Ovary (tissue), 9 donors: Measurements from ENCODE around the gene CTSH. TPM values are rescaled to one million over a fixed set of nuclear protein-coding genes. Genes with fewer than 3 reads are reported as not detected.

Experiments
- DNase-seq, 5 donors: peaks; one replicate each; pipeline ENCODE4 v3.0.0-alpha.2; 2019 to 2020
- H3K27ac ChIP-seq, 2 donors: fragments of 200-600 bp; one replicate each; pipeline versions ENCODE4 v1.5.1 to v1.8.0; 2019 to 2022
- H3K27me3 ChIP-seq: fragments of 200-600 bp; one replicate; pipeline ENCODE4 v1.8.0; 2022
- H3K36me3 ChIP-seq: fragments of 200-600 bp; sonication (generic); one replicate; pipeline ENCODE4 v1.5.1; 2019
- H3K4me1 ChIP-seq: one replicate; pipeline ENCODE4 v1.8.1; 2013; ENCODE audit warnings: mild to moderate bottlenecking, moderate library complexity; ENCODE audit not compliant: insufficient read depth
- H3K4me3 ChIP-seq: fragments of 200-600 bp; sonication (generic); one replicate; pipeline ENCODE4 v1.5.1; 2017
- H3K9me3 ChIP-seq, 2 donors: fragments of 200-600 bp in 1 of 2; sonication (generic) in 1 of 2; one replicate each; pipeline versions ENCODE4 v1.5.1 to v1.8.1; 2013 to 2019; ENCODE audit warnings: mild to moderate bottlenecking in 1 of 2, moderate library complexity in 1 of 2
- EP300 ChIP-seq: sonication (generic); formaldehyde crosslinking; IDR thresholded peaks from one replicate; pipeline ENCODE4 v1.6.1; 2017; ENCODE audit warnings: antibody characterized with exemption
- POLR2A ChIP-seq: fragments of 450-650 bp; IDR thresholded peaks from one replicate; pipeline ENCODE4 v1.6.1; 2017; ENCODE audit warnings: antibody characterized with exemption, mild to moderate bottlenecking, moderate library complexity
- WGBS, 3 donors: extraction: QIAGEN DNeasy Blood & Tissue Kit in 1 of 3; methylation state at CpG; one replicate each; pipeline versions ENCODE4 v1.1.5 to v1.1.7; 2013 to 2017; 5-methylcytosine and 5-hydroxymethylcytosine counted together
- intact Hi-C, 4 donors: fragments of 100-400 bp; cut with DNase I; formaldehyde crosslinking; loops; one replicate each; pipeline versions ENCODE4 v1.11.0 to v1.15.1; 2022 to 2023
- polyA plus RNA-seq, 2 donors: library from polyadenylated mRNA; stranded (reverse); fragments of 200-250 nt in 1 of 2; fragments of 350-450 nt in 1 of 2; fragmentation: Illumina TruSeq in 1 of 2; extraction: RNeasy Lipid Tissue Mini Kit (QIAGEN cat#74804) in 1 of 2; gene quantifications; one replicate each; pipeline ENCODE4 v1.2.3, GENCODE V29; 2013 to 2014
- total RNA-seq, 7 donors: library from RNA; depleted of rRNA in 2 of 7; stranded (reverse); fragments of >200 nt in 2 of 7; fragmentation: NEBNext Ultra II Directional in 3 of 7; extraction: Animal tissue kit (Norgen Biotek cat#: 25700) in 3 of 7; gene quantifications; one replicate each; pipeline versions ENCODE4 v1.1.0 to v1.2.4, GENCODE V29; 2016 to 2023
- TF ChIP-seq, protein P1 (sequence below), 3 donors: fragments of 450-650 bp in 2 of 3; fragments of 200-600 bp in 1 of 3; IDR thresholded peaks; one replicate each; pipeline versions ENCODE4 v1.5.1 to v1.8.0; 2016 to 2022; ENCODE audit warnings: antibody characterized with exemption in 3 of 3, mild to moderate bottlenecking in 1 of 3
- donor health status: DM: no; HTN: no; CAD: no; lungs with moderate emphysema.
- donor health status: DM: no; HTN: no; CAD: no.
- donor health status: Bipolar disorder and iron deficiency.
- donor health status: DM: yes; HTN: yes; CAD: no.
- donor health status: DM: no; HTN: no; CAD: no.
- donor health status: DM: yes; HTN: yes; CAD: no.

CTSH gene
- total and polyA plus RNA-seq, 9 donors: 84.3 to 197 (median 140) TPM

DNA sequence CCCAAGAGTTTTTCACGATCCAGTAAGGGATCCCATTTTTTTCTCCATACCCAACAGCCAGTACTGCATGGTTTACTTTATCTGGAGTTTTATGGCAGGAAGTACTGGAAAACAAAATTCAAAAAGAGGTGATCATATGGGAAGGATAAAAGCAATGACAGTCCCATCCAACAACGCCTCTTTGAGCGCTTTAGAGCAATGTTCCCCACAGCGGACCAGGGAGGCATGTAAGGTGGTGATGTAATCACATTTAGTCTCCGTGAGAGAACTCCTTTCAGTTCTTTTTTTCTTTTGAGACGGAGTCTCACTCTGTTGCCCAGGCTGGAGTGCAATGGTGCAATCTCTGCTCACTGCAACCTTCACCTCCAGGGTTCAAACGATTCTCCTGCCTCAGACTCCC, 21.8 kb downstream of the CTSH start:
- H3K4me3 ChIP-seq: no peak overlapping the region
- H3K36me3 ChIP-seq: no peaks in the 10 kb centered on the region
- H3K27ac ChIP-seq: no peak overlapping the region
- TF ChIP-seq EP300 (no peak), POLR2A (no peak)
- TF ChIP-seq, protein P1, sequence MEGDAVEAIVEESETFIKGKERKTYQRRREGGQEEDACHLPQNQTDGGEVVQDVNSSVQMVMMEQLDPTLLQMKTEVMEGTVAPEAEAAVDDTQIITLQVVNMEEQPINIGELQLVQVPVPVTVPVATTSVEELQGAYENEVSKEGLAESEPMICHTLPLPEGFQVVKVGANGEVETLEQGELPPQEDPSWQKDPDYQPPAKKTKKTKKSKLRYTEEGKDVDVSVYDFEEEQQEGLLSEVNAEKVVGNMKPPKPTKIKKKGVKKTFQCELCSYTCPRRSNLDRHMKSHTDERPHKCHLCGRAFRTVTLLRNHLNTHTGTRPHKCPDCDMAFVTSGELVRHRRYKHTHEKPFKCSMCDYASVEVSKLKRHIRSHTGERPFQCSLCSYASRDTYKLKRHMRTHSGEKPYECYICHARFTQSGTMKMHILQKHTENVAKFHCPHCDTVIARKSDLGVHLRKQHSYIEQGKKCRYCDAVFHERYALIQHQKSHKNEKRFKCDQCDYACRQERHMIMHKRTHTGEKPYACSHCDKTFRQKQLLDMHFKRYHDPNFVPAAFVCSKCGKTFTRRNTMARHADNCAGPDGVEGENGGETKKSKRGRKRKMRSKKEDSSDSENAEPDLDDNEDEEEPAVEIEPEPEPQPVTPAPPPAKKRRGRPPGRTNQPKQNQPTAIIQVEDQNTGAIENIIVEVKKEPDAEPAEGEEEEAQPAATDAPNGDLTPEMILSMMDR (IDR thresholded peaks at IDR 0.05): no peak
- no peaks in the 10 kb centered on the region for H3K9me3 ChIP-seq
- no peaks in the 10 kb centered on the region for H3K4me1 ChIP-seq
- DNase-seq: no peak
- 81 to 87% (median 82%) methylated on average over 7 of the region's 7 CpGs for WGBS, 3 donors
- intact Hi-C loops: no loop called here
- H3K27me3 ChIP-seq: no peaks in the 10 kb centered on the region

DNA sequence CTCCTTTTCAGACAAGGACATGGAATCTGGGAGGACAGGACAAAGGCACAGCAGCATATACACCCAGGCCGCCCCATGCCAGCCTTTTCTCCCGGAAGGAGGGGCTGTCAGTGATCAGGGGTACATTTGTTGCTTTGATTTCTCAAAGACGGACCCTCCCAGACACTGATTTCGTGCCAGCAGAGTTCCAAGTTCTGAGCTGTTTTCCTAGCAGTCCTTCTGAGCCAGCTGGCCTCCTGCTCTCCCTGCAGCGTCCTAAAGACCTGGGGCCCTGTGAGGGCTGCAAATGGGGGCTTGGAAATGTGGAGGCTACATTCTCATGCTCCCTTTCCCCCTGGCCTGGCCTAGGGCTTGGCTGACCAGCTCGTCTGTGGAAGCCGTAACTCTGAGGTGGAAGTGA, 22.3 kb downstream of the CTSH start:
- peak in 1 of 5 donors; percentile 14 for DNase-seq
- WGBS, 3 donors: 62 to 67% (median 65%) methylated on average over 7 of the region's 7 CpGs
- Histone ChIP-seq H3K4me1 (no peaks in the 10 kb centered on the region), H3K36me3 (no peaks in the 10 kb centered on the region), H3K27ac (no peak overlapping the region), H3K9me3 (no peaks in the 10 kb centered on the region), H3K4me3 (no peak overlapping the region), H3K27me3 (no peaks in the 10 kb centered on the region)
- TF ChIP-seq, protein P1 (IDR thresholded peaks at IDR 0.05): no peak
- TF ChIP-seq EP300: no peak
- no peak for TF ChIP-seq POLR2A
- intact Hi-C loops: no loop called here

DNA sequence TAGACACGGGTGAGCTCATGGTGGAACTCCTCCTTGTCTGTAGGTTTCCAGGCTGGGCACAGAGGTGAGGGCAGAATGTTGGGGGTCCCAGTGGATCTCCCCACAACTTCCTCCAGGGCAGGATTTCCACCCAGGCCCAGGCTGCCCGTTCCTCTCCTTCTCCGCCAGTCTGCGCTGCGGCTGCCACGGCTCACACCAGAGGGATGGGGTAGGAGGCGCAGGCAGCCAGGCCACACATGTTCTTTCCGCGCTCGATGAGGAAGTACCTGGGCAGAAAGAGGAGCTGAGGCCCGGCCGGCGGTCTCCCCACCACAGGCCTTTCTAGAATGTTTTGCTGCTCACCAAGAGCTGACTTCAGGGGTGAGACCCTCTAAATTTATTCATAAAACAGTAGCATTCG, 22.9 kb downstream of the CTSH start:
- TF ChIP-seq EP300 (no peak), POLR2A (no peak)
- no peak overlapping the region for H3K27ac ChIP-seq
- whole genome bisulfite sequencing, 3 donors: 88 to 90% (median 89%) methylated on average over 14 of the region's 14 CpGs
- no peaks in the 10 kb centered on the region for H3K4me1 ChIP-seq
- no peak overlapping the region for H3K4me3 ChIP-seq
- no peaks in the 10 kb centered on the region for H3K9me3 ChIP-seq
- peak in 1 of 5 donors; percentile 15 for DNase-seq
- no peaks in the 10 kb centered on the region for H3K36me3 ChIP-seq
- intact Hi-C loops: no loop called here
- no peaks in the 10 kb centered on the region for H3K27me3 ChIP-seq

DNA sequence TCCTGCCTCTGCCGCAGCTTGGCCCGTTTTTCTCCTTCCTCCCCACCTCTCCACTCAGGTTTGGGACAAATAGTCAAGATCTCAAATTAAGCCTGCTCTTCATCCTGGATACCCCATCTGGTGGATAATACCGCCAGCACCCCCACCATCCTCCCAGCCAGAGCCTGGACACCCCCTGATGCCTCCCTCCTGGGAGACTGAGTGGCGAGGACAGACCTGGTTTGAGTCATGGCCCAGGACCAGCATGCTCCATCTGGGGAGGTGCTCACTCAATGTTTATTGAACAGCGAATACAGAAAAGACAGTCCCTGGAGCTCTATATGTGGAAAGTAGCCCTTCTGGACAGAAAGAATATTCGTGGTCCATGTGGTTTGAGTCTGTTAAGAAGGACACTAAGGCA, 23.3 kb downstream of the CTSH start:
- H3K9me3 ChIP-seq: no peaks in the 10 kb centered on the region
- intact Hi-C loops: no loop called here
- no peak for DNase-seq
- no peaks in the 10 kb centered on the region for H3K4me1 ChIP-seq
- TF ChIP-seq POLR2A (no peak), EP300 (no peak)
- TF ChIP-seq, protein P1 (IDR thresholded peaks at IDR 0.05): no peak
- no peak overlapping the region for H3K27ac ChIP-seq
- H3K27me3 ChIP-seq: no peaks in the 10 kb centered on the region
- H3K36me3 ChIP-seq: no peaks in the 10 kb centered on the region
- H3K4me3 ChIP-seq: no peak overlapping the region
- WGBS, 3 donors: 84 to 94% (median 85%) methylated on average over 6 of the region's 6 CpGs

DNA sequence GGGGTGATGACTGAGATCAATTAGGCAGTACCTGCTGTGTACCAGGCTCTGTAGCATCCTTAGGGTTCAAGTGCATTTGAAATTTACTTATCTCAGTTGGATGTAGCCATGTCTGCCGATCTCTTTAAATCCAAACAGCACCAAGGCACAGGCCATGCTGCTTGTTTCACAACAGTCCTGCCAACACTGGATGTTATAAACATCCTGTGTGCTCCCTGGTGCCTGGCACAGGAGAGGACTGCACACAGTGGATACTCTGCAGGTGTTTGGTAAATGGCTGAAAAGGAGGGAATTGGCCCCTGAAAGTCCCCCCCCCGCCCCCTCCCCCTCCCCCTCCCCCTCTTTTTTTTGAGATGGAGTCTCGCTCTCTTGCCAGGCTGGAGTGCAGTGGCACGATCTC, 27.0 kb downstream of the CTSH start:
- TF ChIP-seq POLR2A: no peak
- TF ChIP-seq, protein P1 (IDR thresholded peaks at IDR 0.05): no peak
- no peak for TF ChIP-seq EP300
- no peaks in the 10 kb centered on the region for H3K9me3 ChIP-seq
- H3K36me3 ChIP-seq: no peaks in the 10 kb centered on the region
- peak overlapping the region in 1 of 2 donors; percentile 9 for H3K27ac ChIP-seq
- no peaks in the 10 kb centered on the region for H3K27me3 ChIP-seq
- H3K4me1 ChIP-seq: peaks cover 4% of the 10 kb centered on the region
- no peak overlapping the region for H3K4me3 ChIP-seq
- WGBS, 3 donors: 79 to 90% (median 89%) methylated on average over 4 of the region's 4 CpGs
- intact Hi-C loops: loop anchor here in 1 of 4 donors (10.0 kb wide), 1 partner anchor 267 kb away; no protein-coding TSS in a partner anchor
- no peak for DNase-seq
